Fibroblast of lung (primary cell): ENCODE data around the gene GFER. TPM values are rescaled to one million over a fixed set of nuclear protein-coding genes. Genes with fewer than 3 reads are reported as not detected.
"Not testable (repeated sequence)": the region's sequence is repeated elsewhere in the genome, so short reads cannot be mapped to it uniquely, and the experiment has no call there.

Source experiments
- DNase-seq, 2 donors: peaks; one replicate each; pipeline versions ENCODE4 v3.0.0 to v3.0.0-alpha.2; 2010; ENCODE audit warnings: low read depth in 2 of 2
- H2AFZ ChIP-seq: 2 replicates; pipeline ENCODE4 v1.5.1; 2012; ENCODE audit warnings: low read length, control low read depth, inconsistent platforms
- H3K27ac ChIP-seq: 2 replicates; pipeline ENCODE4 v1.5.1; 2011; ENCODE audit warnings: low read length, control low read depth; ENCODE audit not compliant: insufficient read depth
- H3K27me3 ChIP-seq: 2 replicates; pipeline ENCODE4 v1.5.1; 2011; ENCODE audit warnings: mild to moderate bottlenecking, low read length; ENCODE audit not compliant: control insufficient read depth, insufficient read depth
- H3K36me3 ChIP-seq: 2 replicates; pipeline ENCODE4 v1.5.1; 2011; ENCODE audit warnings: low read length; ENCODE audit not compliant: control insufficient read depth, insufficient read depth
- H3K4me1 ChIP-seq: 2 replicates; pipeline ENCODE4 v1.5.1; 2011; ENCODE audit warnings: low read length; ENCODE audit not compliant: control insufficient read depth, insufficient read depth; ENCODE audit errors: extremely low read depth
- H3K4me2 ChIP-seq: 2 replicates; pipeline ENCODE4 v1.5.1; 2011; ENCODE audit warnings: low read length, control low read depth; ENCODE audit not compliant: insufficient read depth; ENCODE audit errors: extremely low read depth
- H3K4me3 ChIP-seq, 4 experiments: fragments of 200-600 bp in 1 of 4; sonication (generic) in 1 of 4; replicated peaks in 1 of 4; 2 replicates each; pipeline ENCODE4 v1.5.1; 2011 to 2016; ENCODE audit warnings: low read length in 4 of 4, low read depth in 3 of 4, mild to moderate bottlenecking in 3 of 4, control low read depth in 2 of 4, inconsistent platforms in 1 of 4, mixed read lengths in 1 of 4; ENCODE audit not compliant: insufficient read depth in 1 of 4; ENCODE audit errors: control extremely low read depth in 1 of 4
- H3K79me2 ChIP-seq: 2 replicates; pipeline ENCODE4 v1.5.1; 2012; ENCODE audit warnings: mild to moderate bottlenecking, low read length, inconsistent platforms; ENCODE audit not compliant: control insufficient read depth, insufficient read depth
- H3K9ac ChIP-seq: 2 replicates; pipeline ENCODE4 v1.5.1; 2011; ENCODE audit warnings: mild to moderate bottlenecking, low read length, control low read depth; ENCODE audit not compliant: insufficient read depth
- H3K9me3 ChIP-seq: 2 replicates; pipeline ENCODE4 v1.5.1; 2012; ENCODE audit warnings: low read depth, low read length; ENCODE audit not compliant: control insufficient read depth, insufficient read depth
- H4K20me1 ChIP-seq: 2 replicates; pipeline ENCODE4 v1.5.1; 2011; ENCODE audit warnings: low read length; ENCODE audit not compliant: control insufficient read depth, insufficient read depth; ENCODE audit errors: extremely low read depth
- CTCF ChIP-seq, 2 donors: IDR thresholded peaks in 1 of 2; conservative IDR thresholded peaks in 1 of 2; 1 replicate in 1 of 2; 2 replicates in 1 of 2; pipeline ENCODE4 v1.5.1; 2011 to 2012; ENCODE audit warnings: low read length in 2 of 2, control low read depth in 1 of 2, inconsistent platforms in 1 of 2, low read depth in 1 of 2, mild to moderate bottlenecking in 1 of 2
- EZH2 ChIP-seq: IDR thresholded peaks from 2 replicates; pipeline ENCODE4 v1.5.1; 2012; ENCODE audit warnings: low read length, control low read depth, mild to moderate bottlenecking; ENCODE audit errors: missing control alignments
- polyA plus RNA-seq, 2 donors: library from polyadenylated mRNA; depleted of rRNA in 1 of 2; stranded (reverse) in 1 of 2; unstranded in 1 of 2; fragments of >200 nt; gene quantifications; 2 replicates each; pipeline ENCODE4 v1.2.1, GENCODE V29; 2011 to 2012; ENCODE audit warnings: missing spikeins in 1 of 2
- total RNA-seq: library from RNA; depleted of rRNA; stranded (reverse); fragments of >200 nt; gene quantifications from 2 replicates; pipeline ENCODE4 v1.2.1, GENCODE V29; 2014

The GFER gene
- total and polyA plus RNA-seq, 2 donors (not counting 1 experiment from before 2014, with no cell fraction given): 7.5 to 13.2 TPM

- H3K9ac ChIP-seq: no peak overlapping the region
- no peaks in the 10 kb centered on the region for H3K27me3 ChIP-seq
- no peak overlapping the region for H2AFZ ChIP-seq
- H3K4me3 ChIP-seq: no peak overlapping the region
- peaks cover 7% of the 10 kb centered on the region for H3K4me1 ChIP-seq
- no peak overlapping the region for H3K4me2 ChIP-seq
- peaks cover 8% of the 10 kb centered on the region for H3K36me3 ChIP-seq
- no peaks in the 10 kb centered on the region for H3K9me3 ChIP-seq
- no peak overlapping the region for H3K27ac ChIP-seq
- DNase-seq: no peak
- no peaks in the 10 kb centered on the region for H3K79me2 ChIP-seq
- H4K20me1 ChIP-seq: no peaks in the 10 kb centered on the region
- no peak for TF ChIP-seq EZH2
- TF ChIP-seq CTCF (conservative IDR thresholded peaks at IDR 0.05 in 1 of 2, IDR thresholded peaks at IDR 0.05 in 1 of 2; ENCODE audit: low read depth in 1 of 2, low read length in 2 of 2): no peak
Measured at GRCh38 chr16:1938910-1939309, 45.1 kb upstream of the GFER start.

GRCh38 chr16:1939833-1940232 lies 44.2 kb upstream of the GFER start:
- not testable (repeated sequence) for H3K79me2 ChIP-seq, H2AFZ ChIP-seq, H3K4me1 ChIP-seq, H3K9me3 ChIP-seq, H4K20me1 ChIP-seq, H3K36me3 ChIP-seq, H3K4me2 ChIP-seq, H3K27ac ChIP-seq, H3K9ac ChIP-seq, DNase-seq, H3K27me3 ChIP-seq, H3K4me3 ChIP-seq

GRCh38 chr16:1940273-1941161 lies 43.5 kb upstream of the GFER start:
- Histone ChIP-seq H3K4me2 (no peak overlapping the region), H2AFZ (no peak overlapping the region), H3K79me2 (no peaks in the 10 kb centered on the region), H3K27me3 (no peaks in the 10 kb centered on the region), H3K9me3 (no peaks in the 10 kb centered on the region), H3K4me3 (no peak overlapping the region), H4K20me1 (no peaks in the 10 kb centered on the region), H3K9ac (no peak overlapping the region), H3K4me1 (peaks cover 7% of the 10 kb centered on the region), H3K27ac (no peak overlapping the region), H3K36me3 (peaks cover 8% of the 10 kb centered on the region)
- DNase-seq: no peak
- no peak for TF ChIP-seq EZH2
